K562 (cell line): ENCODE measurements around the gene LRCH1. TPM values are rescaled to one million over a fixed set of nuclear protein-coding genes. Genes with fewer than 3 reads are reported as not detected.

Experiments used
- CHD7 ChIP-seq: fragments of 200-600 bp; sonication (generic); IDR thresholded peaks from one replicate; pipeline ENCODE4 v1.6.1; 2012; ENCODE audit warnings: mild to moderate bottlenecking, low read depth, low read length, inconsistent platforms
- FOXK2 ChIP-seq, 2 experiments: fragments of 450-650 bp; IDR thresholded peaks in 1 of 2; conservative IDR thresholded peaks in 1 of 2; 2 replicates each; pipeline ENCODE4 v1.6.1; 2016; ENCODE audit warnings: low read depth in 2 of 2, mild to moderate bottlenecking in 1 of 2
- polyA plus RNA-seq, 8 experiments: library from polyadenylated mRNA; depleted of rRNA in 4 of 8; stranded (reverse) in 5 of 8; unstranded in 3 of 8; fragments of >200 nt; fragmentation: Nextera tagmentation in 2 of 8; fragmentation: Illumina TruSeq in 1 of 8; extraction: Ambion mirVana in 2 of 8; extraction: Trizol in 1 of 8; gene quantifications; 2 replicates each; pipeline versions ENCODE4 v1.2.1 to v1.2.3, GENCODE V29; 2011 to 2014; ENCODE audit warnings: inconsistent platforms in 1 of 8, missing spikeins in 1 of 8
- total RNA-seq, 7 experiments: library from RNA; depleted of rRNA in 6 of 7; stranded (reverse); fragments of >200 nt in 6 of 7; fragmentation: Illumina TruSeq in 2 of 7; extraction: Trizol in 2 of 7; gene quantifications; 2 replicates each; pipeline versions ENCODE4 v1.2.1 to v1.2.3, GENCODE V29; 2011 to 2021; ENCODE audit warnings: low replicate concordance in 1 of 7

Gene LRCH1
- total and polyA plus RNA-seq, 9 of the 15 experiments (the other 6 are each of a cell fraction or from before 2014, with no cell fraction given) = 1.1 to 6.8 (median 3.7) TPM

- TF ChIP-seq CHD7 = no peak
- TF ChIP-seq FOXK2 (conservative IDR thresholded peaks at IDR 0.05 in 1 of 2, IDR thresholded peaks at IDR 0.05 in 1 of 2; ENCODE audit: low read depth in 2 of 2) = no peak
Observed at GRCh38 chr13:46520166-46520565, 32.8 kb upstream of the LRCH1 start (continued).
